Naive thymus-derived CD8-positive, alpha-beta T cell (primary cell): ENCODE results near the gene HGFAC. TPM values are rescaled to one million over a fixed set of nuclear protein-coding genes. Genes with fewer than 3 reads are reported as not detected.

Experiments
- ATAC-seq, 2 donors: fragments of 150-1000 bp; cut with Tn5 transposase in 1 of 2; sonication (Bioruptor Pico), chemical (Tn5 transposase) in 1 of 2; 1 replicate in 1 of 2; 2 replicates in 1 of 2; pipeline ENCODE4 v1.10.0; 2021; ENCODE audit warnings: mild to moderate bottlenecking in 2 of 2, moderate library complexity in 2 of 2
- POLR2A ChIA-PET: fragments of 350-600 bp; sonication (Branson Sonifier 250); formaldehyde crosslinking; loops from one replicate; lab custom pipeline; 2021; ENCODE audit warnings: antibody characterized with exemption; lab: Charles Lee
- DNase-seq, 10 donors: peaks; one replicate each; pipeline versions ENCODE4 v3.0.0 to v3.0.0-alpha.2; 2020 to 2022
- H3K27ac Mint-ChIP-seq, 10 donors: one replicate each; pipeline ENCODE4 v1.8.0; 2020 to 2022; ENCODE audit warnings: mild to moderate bottlenecking in 10 of 10, mixed read lengths in 10 of 10, moderate library complexity in 4 of 10, inconsistent platforms in 1 of 10
- H3K27me3 Mint-ChIP-seq, 5 donors: one replicate each; pipeline ENCODE4 v1.8.0; 2021 to 2022; ENCODE audit warnings: mixed read lengths in 5 of 5
- H3K36me3 Mint-ChIP-seq, 3 donors: one replicate each; pipeline ENCODE4 v1.8.0; 2020 to 2022; ENCODE audit warnings: mixed read lengths in 3 of 3, mild to moderate bottlenecking in 2 of 3, inconsistent platforms in 1 of 3
- H3K4me1 Mint-ChIP-seq, 4 donors: one replicate each; pipeline ENCODE4 v1.8.0; 2021 to 2022; ENCODE audit warnings: mixed read lengths in 4 of 4
- H3K4me3 Mint-ChIP-seq, 10 donors: one replicate each; pipeline ENCODE4 v1.8.0; 2020 to 2022; ENCODE audit warnings: mild to moderate bottlenecking in 10 of 10, mixed read lengths in 10 of 10, moderate library complexity in 6 of 10, inconsistent platforms in 1 of 10
- H3K9me3 Mint-ChIP-seq, 9 donors: one replicate each; pipeline ENCODE4 v1.8.0; 2020 to 2022; ENCODE audit warnings: mixed read lengths in 9 of 9, mild to moderate bottlenecking in 3 of 9, inconsistent platforms in 1 of 9, moderate library complexity in 1 of 9
- polyA plus RNA-seq, 3 donors: library from polyadenylated mRNA; unstranded; fragments of 300-500 nt; fragmentation: Illumina TruSeq; gene quantifications; one replicate each; pipeline ENCODE4 v1.2.3, GENCODE V29; 2021
- total RNA-seq, 8 experiments: library from RNA in 2 of 8; stranded (reverse) in 2 of 8; gene quantifications; one replicate each; pipeline ENCODE4 v1.2.3 and lab custom pipeline; 2021 to 2026

HGFAC gene
- total and polyA plus RNA-seq, 5 experiments from 2014 or later, result not detected

GRCh38 chr4:3442959-3443749 is 1.4 kb downstream of the HGFAC start:
- H3K9me3 Mint-ChIP-seq, result no peaks in the 10 kb centered on the region
- DNase-seq, result peak in 9 of 10 donors; percentile 42 to 75 (median 70)
- no peaks in the 10 kb centered on the region for H3K36me3 Mint-ChIP-seq
- POLR2A ChIA-PET, result no interaction called here
- no peak overlapping the region for H3K4me3 Mint-ChIP-seq
- peak; percentile 84 to 91 for ATAC-seq
- no peak overlapping the region for H3K27ac Mint-ChIP-seq
- H3K4me1 Mint-ChIP-seq, result no peaks in the 10 kb centered on the region
- no peaks in the 10 kb centered on the region for H3K27me3 Mint-ChIP-seq

GRCh38 chr4:3443750-3444309 is 2.1 kb downstream of the HGFAC start:
- no peaks in the 10 kb centered on the region for H3K4me1 Mint-ChIP-seq
- H3K36me3 Mint-ChIP-seq, result no peaks in the 10 kb centered on the region
- no peaks in the 10 kb centered on the region for H3K27me3 Mint-ChIP-seq
- ATAC-seq (no peak), DNase-seq (no peak)
- H3K9me3 Mint-ChIP-seq, result no peaks in the 10 kb centered on the region
- no peak overlapping the region for H3K27ac Mint-ChIP-seq
- POLR2A ChIA-PET, result no interaction called here
- H3K4me3 Mint-ChIP-seq, result no peak overlapping the region

- H3K4me1 Mint-ChIP-seq, result no peaks in the 10 kb centered on the region
- no peaks in the 10 kb centered on the region for H3K36me3 Mint-ChIP-seq
- no peak overlapping the region for H3K27ac Mint-ChIP-seq
- H3K27me3 Mint-ChIP-seq, result no peaks in the 10 kb centered on the region
- ATAC-seq, result no peak
- H3K4me3 Mint-ChIP-seq, result no peak overlapping the region
- POLR2A ChIA-PET, result interaction anchor here (0.6 kb wide), 1 partner anchor 606 kb away, joined by 3 read pairs; no protein-coding TSS in a partner anchor
- H3K9me3 Mint-ChIP-seq, result no peaks in the 10 kb centered on the region
- no peak for DNase-seq
Observed at GRCh38 chr4:3444351-3445110, 2.8 kb downstream of the HGFAC start.

- H3K9me3 Mint-ChIP-seq, result no peaks in the 10 kb centered on the region
- H3K4me1 Mint-ChIP-seq, result no peaks in the 10 kb centered on the region
- no peaks in the 10 kb centered on the region for H3K36me3 Mint-ChIP-seq
- H3K27me3 Mint-ChIP-seq, result no peaks in the 10 kb centered on the region
- POLR2A ChIA-PET, result interaction anchor here (0.6 kb wide), 1 partner anchor 607 kb away, joined by 3 read pairs; no protein-coding TSS in a partner anchor
- H3K27ac Mint-ChIP-seq, result no peak overlapping the region
- DNase-seq (no peak), ATAC-seq (no peak)
- H3K4me3 Mint-ChIP-seq, result no peak overlapping the region
Observed at GRCh38 chr4:3445111-3445820, 3.5 kb downstream of the HGFAC start.

- no peaks in the 10 kb centered on the region for H3K4me1 Mint-ChIP-seq
- H3K36me3 Mint-ChIP-seq, result no peaks in the 10 kb centered on the region
- DNase-seq (no peak), ATAC-seq (no peak)
- no peak overlapping the region for H3K27ac Mint-ChIP-seq
- H3K4me3 Mint-ChIP-seq, result no peak overlapping the region
- POLR2A ChIA-PET, result no interaction called here
- H3K9me3 Mint-ChIP-seq, result no peaks in the 10 kb centered on the region
- H3K27me3 Mint-ChIP-seq, result peaks cover 0 to 4% (median 0%) of the 10 kb centered on the region in 5 donors
Observed at GRCh38 chr4:3445829-3446545, 4.2 kb downstream of the HGFAC start.

- DNase-seq (no peak), ATAC-seq (no peak)
- peaks cover 0 to 4% (median 0%) of the 10 kb centered on the region in 5 donors for H3K27me3 Mint-ChIP-seq
- H3K4me1 Mint-ChIP-seq, result no peaks in the 10 kb centered on the region
- H3K4me3 Mint-ChIP-seq, result no peak overlapping the region
- H3K9me3 Mint-ChIP-seq, result no peaks in the 10 kb centered on the region
- POLR2A ChIA-PET, result no interaction called here
- no peak overlapping the region for H3K27ac Mint-ChIP-seq
- no peaks in the 10 kb centered on the region for H3K36me3 Mint-ChIP-seq
Observed at GRCh38 chr4:3446631-3447320, 5.0 kb downstream of the HGFAC start.

- Mint-ChIP-seq H3K27me3 (peaks cover 0 to 4% (median 0%) of the 10 kb centered on the region in 5 donors), H3K27ac (no peak overlapping the region), H3K36me3 (no peaks in the 10 kb centered on the region), H3K4me3 (no peak overlapping the region), H3K4me1 (no peaks in the 10 kb centered on the region), H3K9me3 (no peaks in the 10 kb centered on the region)
- POLR2A ChIA-PET, result no interaction called here
- no peak for ATAC-seq
- DNase-seq, result no peak
Observed at GRCh38 chr4:3447431-3448395, 5.9 kb downstream of the HGFAC start.

- DNase-seq, result no peak
- peaks cover 0 to 5% (median 0%) of the 10 kb centered on the region in 9 donors for H3K9me3 Mint-ChIP-seq
- H3K36me3 Mint-ChIP-seq, result no peaks in the 10 kb centered on the region
- POLR2A ChIA-PET, result no interaction called here
- no peak for ATAC-seq
- H3K27ac Mint-ChIP-seq, result no peak overlapping the region
- H3K4me1 Mint-ChIP-seq, result no peaks in the 10 kb centered on the region
- no peak overlapping the region for H3K4me3 Mint-ChIP-seq
- peaks cover 0 to 4% (median 0%) of the 10 kb centered on the region in 5 donors for H3K27me3 Mint-ChIP-seq
Observed at GRCh38 chr4:3449047-3449573, 7.3 kb downstream of the HGFAC start.

GRCh38 chr4:3449574-3450534 is 8.1 kb downstream of the HGFAC start:
- H3K27ac Mint-ChIP-seq, result no peak overlapping the region
- DNase-seq (no peak), ATAC-seq (no peak)
- H3K4me3 Mint-ChIP-seq, result no peak overlapping the region
- H3K9me3 Mint-ChIP-seq, result peaks cover 0 to 11% (median under 1%) of the 10 kb centered on the region in 9 donors
- peaks cover 0 to 4% (median 0%) of the 10 kb centered on the region in 5 donors for H3K27me3 Mint-ChIP-seq
- peaks cover 0 to 4% (median 0%) of the 10 kb centered on the region in 3 donors for H3K36me3 Mint-ChIP-seq
- POLR2A ChIA-PET, result no interaction called here
- no peaks in the 10 kb centered on the region for H3K4me1 Mint-ChIP-seq

- H3K27ac Mint-ChIP-seq, result no peak overlapping the region
- POLR2A ChIA-PET, result no interaction called here
- peaks cover 0 to 7% (median 0%) of the 10 kb centered on the region in 5 donors for H3K27me3 Mint-ChIP-seq
- no peaks in the 10 kb centered on the region for H3K4me1 Mint-ChIP-seq
- peaks cover 0 to 12% (median 4%) of the 10 kb centered on the region in 3 donors for H3K36me3 Mint-ChIP-seq
- no peak overlapping the region for H3K4me3 Mint-ChIP-seq
- peaks cover 0 to 19% (median 6%) of the 10 kb centered on the region in 9 donors for H3K9me3 Mint-ChIP-seq
- ATAC-seq, result no peak
- no peak for DNase-seq
Observed at GRCh38 chr4:3450643-3451042, 8.9 kb downstream of the HGFAC start.
